C4-2B (cell line): Measurements from ENCODE around the gene HOXB8.

Experiments used
- ZFX ChIP-seq: fragments of 450-650 bp; IDR thresholded peaks from 2 replicates; pipeline ENCODE4 v1.6.1; 2017
- TF ChIP-seq, protein P1 (sequence below): fragments of 450-650 bp; conservative IDR thresholded peaks from 2 replicates; pipeline ENCODE4 v1.5.1; 2017; ENCODE audit warnings: mild to moderate bottlenecking

GRCh38 chr17:48571024-48571818 lies 43.9 kb downstream of the HOXB8 start:
- TF ChIP-seq ZFX: no peak
- TF ChIP-seq, protein P1, sequence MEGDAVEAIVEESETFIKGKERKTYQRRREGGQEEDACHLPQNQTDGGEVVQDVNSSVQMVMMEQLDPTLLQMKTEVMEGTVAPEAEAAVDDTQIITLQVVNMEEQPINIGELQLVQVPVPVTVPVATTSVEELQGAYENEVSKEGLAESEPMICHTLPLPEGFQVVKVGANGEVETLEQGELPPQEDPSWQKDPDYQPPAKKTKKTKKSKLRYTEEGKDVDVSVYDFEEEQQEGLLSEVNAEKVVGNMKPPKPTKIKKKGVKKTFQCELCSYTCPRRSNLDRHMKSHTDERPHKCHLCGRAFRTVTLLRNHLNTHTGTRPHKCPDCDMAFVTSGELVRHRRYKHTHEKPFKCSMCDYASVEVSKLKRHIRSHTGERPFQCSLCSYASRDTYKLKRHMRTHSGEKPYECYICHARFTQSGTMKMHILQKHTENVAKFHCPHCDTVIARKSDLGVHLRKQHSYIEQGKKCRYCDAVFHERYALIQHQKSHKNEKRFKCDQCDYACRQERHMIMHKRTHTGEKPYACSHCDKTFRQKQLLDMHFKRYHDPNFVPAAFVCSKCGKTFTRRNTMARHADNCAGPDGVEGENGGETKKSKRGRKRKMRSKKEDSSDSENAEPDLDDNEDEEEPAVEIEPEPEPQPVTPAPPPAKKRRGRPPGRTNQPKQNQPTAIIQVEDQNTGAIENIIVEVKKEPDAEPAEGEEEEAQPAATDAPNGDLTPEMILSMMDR: no peak
